Measurements from ENCODE around the gene ITGA6. TPM values are rescaled to one million over a fixed set of nuclear protein-coding genes. Genes with fewer than 3 reads are reported as not detected.

ITGA6 gene
- total RNA-seq, 1 experiment from 2014 or later = 78.3 TPM

- Histone ChIP-seq H2BK20ac (ENCODE audit: low read depth, low read length, poor library complexity, severe bottlenecking) (no peak overlapping the region), H2BK5ac (ENCODE audit: insufficient read length, low read length) (no peak overlapping the region), H4K20me1 (ENCODE audit: control insufficient read depth, insufficient read depth, insufficient read length) (no peaks in the 10 kb centered on the region), H4K5ac (ENCODE audit: insufficient read length, low read depth, low read length) (no peak overlapping the region), H3K56ac (ENCODE audit: insufficient read length, low read depth, low read length) (no peak overlapping the region), H3K79me1 (ENCODE audit: insufficient read depth, low read depth, low read length, poor library complexity, severe bottlenecking) (no peaks in the 10 kb centered on the region), H2AK5ac (ENCODE audit: insufficient read length, low read length) (no peak overlapping the region), H2BK15ac (ENCODE audit: low read depth, low read length) (no peak overlapping the region), H3K14ac (ENCODE audit: insufficient read depth, low read length) (no peak overlapping the region), H2AFZ (ENCODE audit: low read length) (no peak overlapping the region), H3K27ac (ENCODE audit: insufficient read length, low read depth, low read length) (no peak overlapping the region), H3K4me1 (ENCODE audit: insufficient read depth, low read length) (no peaks in the 10 kb centered on the region), H2BK12ac (ENCODE audit: insufficient read length, low read depth, low read length) (no peak overlapping the region), H3K4me2 (ENCODE audit: insufficient read depth, insufficient read length, low read length) (no peak overlapping the region), H3K9ac (ENCODE audit: extremely low read depth, insufficient read length, low read length) (no peak overlapping the region), H2BK120ac (ENCODE audit: low read depth, low read length, poor library complexity, severe bottlenecking) (no peak overlapping the region), H3K18ac (ENCODE audit: insufficient read length, low read depth, low read length) (no peak overlapping the region), H4K8ac (replicated peaks; ENCODE audit: insufficient read length, low read depth, low read length) (no peak overlapping the region), H3T11ph (ENCODE audit: low read length) (no peak overlapping the region), H4K91ac (ENCODE audit: insufficient read length, low read depth, low read length) (no peak overlapping the region), H3K4ac (ENCODE audit: low read depth, low read length) (no peak overlapping the region), H3K79me2 (ENCODE audit: insufficient read depth, low read length) (no peaks in the 10 kb centered on the region), H3K27me3 (ENCODE audit: insufficient read depth, low read length) (no peaks in the 10 kb centered on the region), H3K9me3 (ENCODE audit: control insufficient read depth, low read depth, low read length) (peaks cover 39% of the 10 kb centered on the region), H3K23ac (ENCODE audit: insufficient read length, low read depth, low read length) (no peak overlapping the region), H3K23me2 (ENCODE audit: insufficient read length, low read depth, low read length, poor library complexity, severe bottlenecking) (no peaks in the 10 kb centered on the region)
- no peak overlapping the region for H3K27ac Mint-ChIP-seq
- no CpG with 5 or more reads among the region's 4 CpGs for WGBS (ENCODE audit: extremely low coverage, insufficient read length, low lambda C conversion rate)
- H3K4me3 Mint-ChIP-seq = no peak overlapping the region
- H3K4me1 Mint-ChIP-seq = peaks cover 0 to 3% of the 10 kb centered on the region in 2 experiments; a peak in 1 of 4 replicates
- TF ChIP-seq CTCF (conservative IDR thresholded peaks at IDR 0.05) = no peak
- H3K36me3 Mint-ChIP-seq (ENCODE audit: insufficient read depth in 1 of 3, low read depth in 3 of 3) = peaks cover 44 to 86% (median 67%) of the 10 kb centered on the region in 3 experiments
- peaks cover 68 to 72% of the 10 kb centered on the region in 2 experiments for H3K9me3 Mint-ChIP-seq
- H3K27me3 Mint-ChIP-seq (ENCODE audit: low read depth) = peaks cover under 1% of the 10 kb centered on the region
- no peak for DNase-seq
Observed at GRCh38 chr2:172525601-172526000, 98.2 kb downstream of the ITGA6 start.

All from H9 (cell line).